H1 (cell line): ENCODE results near the gene OSBPL6. TPM values are rescaled to one million over a fixed set of nuclear protein-coding genes. Genes with fewer than 3 reads are reported as not detected.

Experiments used
- ASH2L ChIP-seq: fragments of 200-600, 300-600 bp; sonication (generic); IDR thresholded peaks from one replicate; pipeline ENCODE4 v1.7.1; 2017; ENCODE audit warnings: low read length
- CBX5 ChIP-seq: fragments of 300-800, 300-1000 bp; sonication (generic); IDR thresholded peaks from 2 replicates; pipeline ENCODE4 v1.7.1; 2016; ENCODE audit warnings: antibody characterized with exemption, low read length, low read depth
- CREB1 ChIP-seq: IDR thresholded peaks from 2 replicates; pipeline ENCODE4 v1.6.1; 2012; ENCODE audit warnings: inconsistent platforms
- FOSL1 ChIP-seq: IDR thresholded peaks from 2 replicates; pipeline ENCODE4 v1.6.1; 2011; ENCODE audit warnings: mild to moderate bottlenecking, low read depth, low read length, moderate library complexity; ENCODE audit not compliant: insufficient read depth
- GTF2F1 ChIP-seq: IDR thresholded peaks from 2 replicates; pipeline ENCODE4 v1.6.1; 2012; ENCODE audit warnings: low read depth, low read length, improper control_type of control experiment, borderline replicate concordance
- JUND ChIP-seq: IDR thresholded peaks from 2 replicates; pipeline ENCODE4 v1.6.1; 2011; ENCODE audit warnings: mild to moderate bottlenecking, improper control_type of control experiment, low read length
- KDM1A ChIP-seq: fragments of 200-600, 300-600 bp; sonication (generic); IDR thresholded peaks from 2 replicates; pipeline ENCODE4 v1.7.1; 2016; ENCODE audit warnings: mild to moderate bottlenecking, low read length, borderline replicate concordance
- KDM4A ChIP-seq: IDR thresholded peaks from one replicate; pipeline ENCODE4 v1.7.1; 2012; ENCODE audit warnings: low read depth, mild to moderate bottlenecking, moderate library complexity, low read length, inconsistent platforms; ENCODE audit not compliant: severe bottlenecking
- RBBP5 ChIP-seq: IDR thresholded peaks from 2 replicates; pipeline ENCODE4 v1.7.1; 2012; ENCODE audit warnings: low read depth, mild to moderate bottlenecking, inconsistent platforms, low read length, moderate library complexity, borderline replicate concordance
- SIX5 ChIP-seq: IDR thresholded peaks from 2 replicates; pipeline ENCODE4 v1.6.1; 2011; ENCODE audit warnings: mild to moderate bottlenecking, low read depth, low read length
- SP4 ChIP-seq: IDR thresholded peaks from 2 replicates; pipeline ENCODE4 v1.6.1; 2012; ENCODE audit warnings: low read length, inconsistent platforms
- SUZ12 ChIP-seq: fragments of 200-600 bp; sonication (generic); IDR thresholded peaks from 2 replicates; pipeline ENCODE4 v1.6.1; 2012; ENCODE audit warnings: mild to moderate bottlenecking, inconsistent platforms, low read length, moderate library complexity, mixed read lengths
- polyA plus RNA-seq, 7 experiments: library from polyadenylated mRNA; depleted of rRNA in 3 of 7; stranded (reverse) in 5 of 7; unstranded in 2 of 7; fragments of >200 nt in 5 of 7; fragments of 200-250 nt in 2 of 7; gene quantifications; 1 replicate in 5 of 7; 2 replicates in 1 of 7; 4 replicates in 1 of 7; pipeline versions ENCODE4 v1.2.1 to v1.2.3, GENCODE V29; 2011 to 2013; ENCODE audit warnings: missing spikeins in 2 of 7, mixed read lengths in 2 of 7
- total RNA-seq: library from RNA; stranded (reverse); fragmentation: NEBNext Ultra II Directional; extraction: Animal tissue kit (Norgen Biotek cat#: 25700); gene quantifications from 2 replicates; pipeline ENCODE4 v1.2.1, GENCODE V29; 2021

Gene OSBPL6
- total and polyA plus RNA-seq, 2 of the 8 experiments (the other 6 are each of a cell fraction or from before 2014, with no cell fraction given): 1.7 to 5.6 TPM

- TF ChIP-seq KDM4A: no peak
- no peak for TF ChIP-seq GTF2F1
- TF ChIP-seq SP4: no peak
- no peak for TF ChIP-seq SUZ12
- TF ChIP-seq KDM1A: no peak
- TF ChIP-seq JUND: no peak
- TF ChIP-seq ASH2L: no peak
- no peak for TF ChIP-seq FOSL1
- no peak for TF ChIP-seq CBX5
- TF ChIP-seq SIX5: no peak
- no peak for TF ChIP-seq CREB1
- no peak for TF ChIP-seq RBBP5
- TF ChIP-seq, all 59 proteins: peak for 0
Measured at GRCh38 chr2:178256382-178257042, 62.2 kb downstream of the OSBPL6 start (continued).
